SK-N-SH treated with all-trans-retinoic acid at 6 μM for 48 hours (cell line): ENCODE measurements around the gene MYH6.

Experiments
- ATAC-seq: fragments of 200-7000 bp; cut with Tn5 transposase; 3 replicates; pipeline ENCODE4 v1.9.1; 2020; ENCODE audit warnings: mild to moderate bottlenecking, moderate library complexity
- ARNTL ChIP-seq: fragments of 450-650 bp; formaldehyde crosslinking; IDR thresholded peaks from 2 replicates; pipeline ENCODE4 v1.5.0; 2020; ENCODE audit warnings: low read depth, mild to moderate bottlenecking, moderate library complexity, borderline replicate concordance
- BACH2 ChIP-seq: fragments of 250-450 bp; sonication (Bioruptor Pico); IDR thresholded peaks from 2 replicates; pipeline ENCODE4 v1.9.0; 2021; ENCODE audit warnings: mild to moderate bottlenecking, borderline replicate concordance
- CSDC2 ChIP-seq: fragments of 250-450 bp; sonication (Bioruptor Pico); IDR thresholded peaks from 2 replicates; pipeline ENCODE4 v1.5.0; 2020; ENCODE audit warnings: mild to moderate bottlenecking, moderate library complexity
- ESRRG ChIP-seq: fragments of 250-450 bp; sonication (Bioruptor Pico); IDR thresholded peaks from 2 replicates; pipeline ENCODE4 v1.6.1; 2021; ENCODE audit warnings: mild to moderate bottlenecking
- GLIS3 ChIP-seq: fragments of 250-450 bp; sonication (Bioruptor Pico); IDR thresholded peaks from 2 replicates; pipeline ENCODE4 v1.5.0; 2020; ENCODE audit warnings: mild to moderate bottlenecking, moderate library complexity
- ISL1 ChIP-seq: fragments of 250-450 bp; sonication (Bioruptor Pico); IDR thresholded peaks from 2 replicates; pipeline ENCODE4 v2.1.2; 2022; ENCODE audit warnings: mild to moderate bottlenecking, moderate library complexity
- OSR1 ChIP-seq: fragments of 250-450 bp; sonication (Bioruptor Pico); IDR thresholded peaks from 2 replicates; pipeline ENCODE4 v1.8.0; 2022; ENCODE audit warnings: moderate library complexity, mild to moderate bottlenecking, inconsistent platforms
- PPARA ChIP-seq: fragments of 250-450 bp; sonication (Bioruptor Pico); IDR thresholded peaks from 2 replicates; pipeline ENCODE4 v1.5.0; 2020; ENCODE audit warnings: mild to moderate bottlenecking, borderline replicate concordance
- RARB ChIP-seq: fragments of 250-450 bp; sonication (Bioruptor Pico); IDR thresholded peaks from 2 replicates; pipeline ENCODE4 v1.8.0; 2021; ENCODE audit warnings: mild to moderate bottlenecking, moderate library complexity
- SNAI2 ChIP-seq: fragments of 250-450 bp; sonication (Bioruptor Pico); IDR thresholded peaks from 2 replicates; pipeline ENCODE4 v1.5.0; 2020; ENCODE audit warnings: mild to moderate bottlenecking, moderate library complexity
- TCF4 ChIP-seq: fragments of 250-450 bp; sonication (Bioruptor Pico); IDR thresholded peaks from 2 replicates; pipeline ENCODE4 v1.8.0; 2021; ENCODE audit warnings: mild to moderate bottlenecking, moderate library complexity, borderline replicate concordance
- TOX ChIP-seq: fragments of 250-450 bp; sonication (Bioruptor Pico); IDR thresholded peaks from 2 replicates; pipeline ENCODE4 v1.8.0; 2021; ENCODE audit warnings: mild to moderate bottlenecking, moderate library complexity, borderline replicate concordance
- ZC3H10 ChIP-seq: fragments of 250-450 bp; sonication (Bioruptor Pico); IDR thresholded peaks from 2 replicates; pipeline ENCODE4 v1.5.1; 2021; ENCODE audit warnings: mild to moderate bottlenecking, moderate library complexity
- ZFP3 ChIP-seq: fragments of 250-450 bp; sonication (Bioruptor Pico); IDR thresholded peaks from 2 replicates; pipeline ENCODE4 v1.5.0; 2020; ENCODE audit warnings: mild to moderate bottlenecking, moderate library complexity
- ZFP30 ChIP-seq: fragments of 450-650 bp; formaldehyde crosslinking; IDR thresholded peaks from 2 replicates; pipeline ENCODE4 v1.5.0; 2022; ENCODE audit warnings: mild to moderate bottlenecking, moderate library complexity
- ZNF565 ChIP-seq: fragments of 450-650 bp; formaldehyde crosslinking; conservative IDR thresholded peaks from 2 replicates; pipeline ENCODE4 v1.5.0; 2020; ENCODE audit warnings: low read depth, mild to moderate bottlenecking, moderate library complexity
- ZNF70 ChIP-seq: fragments of 450-650 bp; formaldehyde crosslinking; IDR thresholded peaks from 2 replicates; pipeline ENCODE4 v1.5.0; 2020; ENCODE audit warnings: mild to moderate bottlenecking, moderate library complexity
- ZNF8 ChIP-seq: fragments of 450-650 bp; formaldehyde crosslinking; IDR thresholded peaks from 2 replicates; pipeline ENCODE4 v1.5.0; 2020; ENCODE audit warnings: mild to moderate bottlenecking, moderate library complexity
- TF ChIP-seq, protein P1 (sequence below): fragments of 250-450 bp; sonication (Bioruptor Pico); IDR thresholded peaks from 2 replicates; pipeline ENCODE4 v1.5.1; 2020; ENCODE audit warnings: low read depth, mild to moderate bottlenecking, moderate library complexity
- TF ChIP-seq, protein P2 (sequence below): fragments of 250-450 bp; sonication (Bioruptor Pico); IDR thresholded peaks from 2 replicates; pipeline ENCODE4 v1.5.0; 2020; ENCODE audit warnings: mild to moderate bottlenecking, moderate library complexity
- TF ChIP-seq, protein P3 (sequence below): fragments of 250-450 bp; sonication (Bioruptor Pico); IDR thresholded peaks from 2 replicates; pipeline ENCODE4 v1.5.1; 2021; ENCODE audit warnings: mild to moderate bottlenecking, moderate library complexity
- TF ChIP-seq, protein P4 (sequence below): fragments of 250-450 bp; sonication (Bioruptor Pico); IDR thresholded peaks from 2 replicates; pipeline ENCODE4 v1.8.0; 2020; ENCODE audit warnings: mild to moderate bottlenecking, moderate library complexity, borderline replicate concordance
- TF ChIP-seq, protein P5 (sequence below): fragments of 250-450 bp; sonication (Bioruptor Pico); IDR thresholded peaks from 2 replicates; pipeline ENCODE4 v1.8.0; 2021; ENCODE audit warnings: low read depth, mild to moderate bottlenecking, moderate library complexity, borderline replicate concordance

Gene MYH6

DNA sequence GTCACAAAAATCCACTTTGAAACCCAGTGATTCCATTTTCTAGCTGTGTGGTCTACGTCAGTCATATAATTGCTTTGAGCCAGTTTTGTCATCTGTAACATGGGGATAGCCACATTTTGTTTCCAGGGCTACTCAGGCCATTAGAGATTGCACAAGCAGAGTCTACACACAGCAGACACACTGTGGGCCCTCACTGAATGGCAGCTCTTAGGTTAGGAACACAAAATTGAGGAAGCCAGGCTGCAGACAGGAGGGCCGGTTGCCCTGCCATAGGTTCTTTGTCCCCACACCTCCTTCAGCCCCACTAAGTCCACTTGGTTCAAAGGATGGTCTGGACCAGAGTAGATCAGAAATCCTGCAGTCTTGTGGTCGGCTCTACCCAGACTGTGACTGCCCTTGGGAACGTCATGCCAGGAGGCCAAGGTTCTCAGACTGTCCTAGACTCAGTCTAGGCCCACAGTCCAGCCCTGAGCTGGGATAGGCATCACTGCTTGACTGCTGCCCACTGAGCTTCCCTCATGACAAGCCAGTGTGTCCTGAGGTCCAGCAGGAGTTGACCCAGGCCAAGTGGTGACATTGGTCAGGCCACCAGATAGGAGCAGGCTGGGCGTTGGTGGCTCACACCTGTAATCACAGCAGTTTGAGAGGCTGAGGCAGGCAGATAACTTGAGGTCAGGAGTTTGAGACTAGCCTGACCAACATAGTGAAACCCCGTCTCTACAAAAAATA, 31.2 kb upstream of the MYH6 start:
- no peak for ATAC-seq
- no peak for TF ChIP-seq ISL1
- TF ChIP-seq ARNTL (CRISPR knock-in tag) = no peak
- TF ChIP-seq PPARA (CRISPR knock-in tag) = no peak
- TF ChIP-seq, protein P1, sequence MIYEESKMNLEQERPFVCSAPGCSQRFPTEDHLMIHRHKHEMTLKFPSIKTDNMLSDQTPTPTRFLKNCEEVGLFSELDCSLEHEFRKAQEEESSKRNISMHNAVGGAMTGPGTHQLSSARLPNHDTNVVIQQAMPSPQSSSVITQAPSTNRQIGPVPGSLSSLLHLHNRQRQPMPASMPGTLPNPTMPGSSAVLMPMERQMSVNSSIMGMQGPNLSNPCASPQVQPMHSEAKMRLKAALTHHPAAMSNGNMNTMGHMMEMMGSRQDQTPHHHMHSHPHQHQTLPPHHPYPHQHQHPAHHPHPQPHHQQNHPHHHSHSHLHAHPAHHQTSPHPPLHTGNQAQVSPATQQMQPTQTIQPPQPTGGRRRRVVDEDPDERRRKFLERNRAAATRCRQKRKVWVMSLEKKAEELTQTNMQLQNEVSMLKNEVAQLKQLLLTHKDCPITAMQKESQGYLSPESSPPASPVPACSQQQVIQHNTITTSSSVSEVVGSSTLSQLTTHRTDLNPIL (CRISPR knock-in tag) = no peak
- no peak for TF ChIP-seq ZNF8 (CRISPR knock-in tag)
- TF ChIP-seq OSR1 (CRISPR knock-in tag) = no peak
- no peak for TF ChIP-seq ZFP30 (CRISPR knock-in tag)
- no peak for TF ChIP-seq CSDC2 (CRISPR knock-in tag)
- no peak for TF ChIP-seq TCF4 (CRISPR knock-in tag)
- TF ChIP-seq BACH2 (CRISPR knock-in tag) = no peak
- TF ChIP-seq, protein P2, sequence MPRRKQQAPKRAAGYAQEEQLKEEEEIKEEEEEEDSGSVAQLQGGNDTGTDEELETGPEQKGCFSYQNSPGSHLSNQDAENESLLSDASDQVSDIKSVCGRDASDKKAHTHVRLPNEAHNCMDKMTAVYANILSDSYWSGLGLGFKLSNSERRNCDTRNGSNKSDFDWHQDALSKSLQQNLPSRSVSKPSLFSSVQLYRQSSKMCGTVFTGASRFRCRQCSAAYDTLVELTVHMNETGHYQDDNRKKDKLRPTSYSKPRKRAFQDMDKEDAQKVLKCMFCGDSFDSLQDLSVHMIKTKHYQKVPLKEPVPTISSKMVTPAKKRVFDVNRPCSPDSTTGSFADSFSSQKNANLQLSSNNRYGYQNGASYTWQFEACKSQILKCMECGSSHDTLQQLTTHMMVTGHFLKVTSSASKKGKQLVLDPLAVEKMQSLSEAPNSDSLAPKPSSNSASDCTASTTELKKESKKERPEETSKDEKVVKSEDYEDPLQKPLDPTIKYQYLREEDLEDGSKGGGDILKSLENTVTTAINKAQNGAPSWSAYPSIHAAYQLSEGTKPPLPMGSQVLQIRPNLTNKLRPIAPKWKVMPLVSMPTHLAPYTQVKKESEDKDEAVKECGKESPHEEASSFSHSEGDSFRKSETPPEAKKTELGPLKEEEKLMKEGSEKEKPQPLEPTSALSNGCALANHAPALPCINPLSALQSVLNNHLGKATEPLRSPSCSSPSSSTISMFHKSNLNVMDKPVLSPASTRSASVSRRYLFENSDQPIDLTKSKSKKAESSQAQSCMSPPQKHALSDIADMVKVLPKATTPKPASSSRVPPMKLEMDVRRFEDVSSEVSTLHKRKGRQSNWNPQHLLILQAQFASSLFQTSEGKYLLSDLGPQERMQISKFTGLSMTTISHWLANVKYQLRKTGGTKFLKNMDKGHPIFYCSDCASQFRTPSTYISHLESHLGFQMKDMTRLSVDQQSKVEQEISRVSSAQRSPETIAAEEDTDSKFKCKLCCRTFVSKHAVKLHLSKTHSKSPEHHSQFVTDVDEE (CRISPR knock-in tag) = no peak
- no peak for TF ChIP-seq ZNF70
- TF ChIP-seq, protein P3, sequence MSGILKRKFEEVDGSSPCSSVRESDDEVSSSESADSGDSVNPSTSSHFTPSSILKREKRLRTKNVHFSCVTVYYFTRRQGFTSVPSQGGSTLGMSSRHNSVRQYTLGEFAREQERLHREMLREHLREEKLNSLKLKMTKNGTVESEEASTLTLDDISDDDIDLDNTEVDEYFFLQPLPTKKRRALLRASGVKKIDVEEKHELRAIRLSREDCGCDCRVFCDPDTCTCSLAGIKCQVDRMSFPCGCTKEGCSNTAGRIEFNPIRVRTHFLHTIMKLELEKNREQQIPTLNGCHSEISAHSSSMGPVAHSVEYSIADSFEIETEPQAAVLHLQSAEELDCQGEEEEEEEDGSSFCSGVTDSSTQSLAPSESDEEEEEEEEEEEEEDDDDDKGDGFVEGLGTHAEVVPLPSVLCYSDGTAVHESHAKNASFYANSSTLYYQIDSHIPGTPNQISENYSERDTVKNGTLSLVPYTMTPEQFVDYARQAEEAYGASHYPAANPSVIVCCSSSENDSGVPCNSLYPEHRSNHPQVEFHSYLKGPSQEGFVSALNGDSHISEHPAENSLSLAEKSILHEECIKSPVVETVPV = no peak
- TF ChIP-seq GLIS3 (CRISPR knock-in tag) = no peak
- TF ChIP-seq TOX (CRISPR knock-in tag) = no peak
- no peak for TF ChIP-seq ESRRG (CRISPR knock-in tag)
- no peak for TF ChIP-seq ZNF565 (CRISPR knock-in tag)
- TF ChIP-seq SNAI2 (CRISPR knock-in tag) = no peak
- TF ChIP-seq, protein P4, sequence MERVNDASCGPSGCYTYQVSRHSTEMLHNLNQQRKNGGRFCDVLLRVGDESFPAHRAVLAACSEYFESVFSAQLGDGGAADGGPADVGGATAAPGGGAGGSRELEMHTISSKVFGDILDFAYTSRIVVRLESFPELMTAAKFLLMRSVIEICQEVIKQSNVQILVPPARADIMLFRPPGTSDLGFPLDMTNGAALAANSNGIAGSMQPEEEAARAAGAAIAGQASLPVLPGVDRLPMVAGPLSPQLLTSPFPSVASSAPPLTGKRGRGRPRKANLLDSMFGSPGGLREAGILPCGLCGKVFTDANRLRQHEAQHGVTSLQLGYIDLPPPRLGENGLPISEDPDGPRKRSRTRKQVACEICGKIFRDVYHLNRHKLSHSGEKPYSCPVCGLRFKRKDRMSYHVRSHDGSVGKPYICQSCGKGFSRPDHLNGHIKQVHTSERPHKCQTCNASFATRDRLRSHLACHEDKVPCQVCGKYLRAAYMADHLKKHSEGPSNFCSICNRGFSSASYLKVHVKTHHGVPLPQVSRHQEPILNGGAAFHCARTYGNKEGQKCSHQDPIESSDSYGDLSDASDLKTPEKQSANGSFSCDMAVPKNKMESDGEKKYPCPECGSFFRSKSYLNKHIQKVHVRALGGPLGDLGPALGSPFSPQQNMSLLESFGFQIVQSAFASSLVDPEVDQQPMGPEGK = no peak
- no peak for TF ChIP-seq ZFP3

DNA sequence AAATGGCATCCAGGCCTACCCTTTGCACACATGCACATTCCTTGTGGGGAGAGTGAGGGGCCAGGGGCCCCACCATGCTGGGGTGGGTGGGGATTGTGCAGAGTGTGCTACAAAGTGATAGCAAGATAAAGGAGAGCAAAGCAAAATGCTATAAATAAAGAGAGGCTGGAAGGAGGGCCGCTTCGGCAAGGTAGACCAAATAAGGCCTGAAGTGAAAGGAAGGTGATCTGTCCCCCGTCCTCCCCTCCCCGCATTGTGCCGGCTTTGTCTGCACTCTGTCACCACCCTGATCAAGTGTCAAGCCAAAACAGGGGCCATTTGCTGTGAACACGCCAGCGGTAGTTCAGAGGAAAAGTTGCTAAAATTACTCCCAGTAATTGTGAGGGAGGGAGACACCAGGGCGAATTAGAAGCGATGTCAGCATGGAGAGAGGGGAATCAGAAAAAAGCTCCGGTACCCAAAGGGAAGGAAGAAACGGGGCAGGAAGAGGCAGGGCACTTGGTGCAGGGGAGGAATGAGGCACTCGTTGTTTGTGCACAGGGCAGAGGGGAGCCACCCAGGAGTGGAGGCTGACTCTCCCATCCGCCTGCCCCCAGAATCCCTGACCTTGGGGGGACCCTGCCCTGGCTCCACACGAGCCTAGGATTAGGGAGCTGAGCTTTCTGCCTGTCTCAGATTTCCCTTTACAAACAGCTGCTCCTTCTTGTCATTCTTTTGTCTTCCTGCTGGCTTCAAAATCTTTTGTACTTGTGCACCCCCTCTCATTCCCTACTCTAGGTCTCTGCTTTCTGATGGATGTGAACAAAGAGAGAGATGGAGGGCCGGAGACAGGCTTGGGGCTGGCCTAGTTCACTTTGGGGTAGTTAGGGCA, 30.3 kb upstream of the MYH6 start:
- no peak for ATAC-seq

More for the DNA sequence above, 30.3 kb upstream of the MYH6 start:
- TF ChIP-seq ZC3H10 (CRISPR knock-in tag) (no peak), ZNF8 (CRISPR knock-in tag) (no peak), ZFP3 (no peak), ISL1 (no peak), ARNTL (CRISPR knock-in tag) (no peak), RARB (CRISPR knock-in tag) (no peak), BACH2 (CRISPR knock-in tag) (no peak), ZFP30 (CRISPR knock-in tag) (no peak), OSR1 (CRISPR knock-in tag) (no peak), TOX (CRISPR knock-in tag) (no peak), ESRRG (CRISPR knock-in tag) (no peak), ZNF565 (CRISPR knock-in tag) (no peak), TCF4 (CRISPR knock-in tag) (no peak), CSDC2 (CRISPR knock-in tag) (no peak)
- TF ChIP-seq, protein P5, sequence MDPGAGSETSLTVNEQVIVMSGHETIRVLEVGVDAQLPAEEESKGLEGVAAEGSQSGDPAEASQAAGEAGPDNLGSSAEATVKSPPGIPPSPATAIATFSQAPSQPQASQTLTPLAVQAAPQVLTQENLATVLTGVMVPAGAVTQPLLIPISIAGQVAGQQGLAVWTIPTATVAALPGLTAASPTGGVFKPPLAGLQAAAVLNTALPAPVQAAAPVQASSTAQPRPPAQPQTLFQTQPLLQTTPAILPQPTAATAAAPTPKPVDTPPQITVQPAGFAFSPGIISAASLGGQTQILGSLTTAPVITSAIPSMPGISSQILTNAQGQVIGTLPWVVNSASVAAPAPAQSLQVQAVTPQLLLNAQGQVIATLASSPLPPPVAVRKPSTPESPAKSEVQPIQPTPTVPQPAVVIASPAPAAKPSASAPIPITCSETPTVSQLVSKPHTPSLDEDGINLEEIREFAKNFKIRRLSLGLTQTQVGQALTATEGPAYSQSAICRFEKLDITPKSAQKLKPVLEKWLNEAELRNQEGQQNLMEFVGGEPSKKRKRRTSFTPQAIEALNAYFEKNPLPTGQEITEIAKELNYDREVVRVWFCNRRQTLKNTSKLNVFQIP (CRISPR knock-in tag) = no peak
